Peyer's patch (tissue), 4 donors: ENCODE measurements around the gene ATP13A3. TPM values are rescaled to one million over a fixed set of nuclear protein-coding genes. Genes with fewer than 3 reads are reported as not detected.
"Not testable (repeated sequence)": the region's sequence is repeated elsewhere in the genome, so short reads cannot be mapped to it uniquely, and the experiment has no call there.

Experiments
- DNase-seq, 3 donors: peaks; one replicate each; pipeline ENCODE4 v3.0.0-alpha.2; 2017 to 2019
- H3K27ac ChIP-seq, 4 donors: fragments of 200-600 bp; sonication (generic); one replicate each; pipeline ENCODE4 v1.5.1; 2016 to 2019
- H3K27me3 ChIP-seq, 2 donors: fragments of 200-600 bp; sonication (generic); one replicate each; pipeline ENCODE4 v1.5.1; 2019
- H3K36me3 ChIP-seq, 3 donors: fragments of 200-600 bp; sonication (generic); one replicate each; pipeline ENCODE4 v1.5.1; 2016 to 2019
- H3K4me1 ChIP-seq, 4 donors: fragments of 200-600 bp; sonication (generic); one replicate each; pipeline ENCODE4 v1.5.1; 2016 to 2019
- H3K4me3 ChIP-seq, 4 donors: fragments of 200-600 bp; sonication (generic); 1 replicate in 3 of 4; 2 replicates in 1 of 4; pipeline ENCODE4 v1.5.1; 2016 to 2019; ENCODE audit warnings: mild to moderate bottlenecking in 1 of 4
- H3K9me3 ChIP-seq, 4 donors: fragments of 200-600 bp; sonication (generic); one replicate each; pipeline ENCODE4 v1.5.1; 2016 to 2019; ENCODE audit warnings: mild to moderate bottlenecking in 1 of 4
- CTCF ChIP-seq, 6 experiments: fragments of 450-650 bp in 4 of 6; fragments of 200-600 bp in 2 of 6; sonication (generic) in 1 of 6; IDR thresholded peaks; one replicate each; pipeline ENCODE4 v1.5.1; 2017 to 2019; ENCODE audit warnings: antibody characterized with exemption in 6 of 6, mild to moderate bottlenecking in 3 of 6, moderate library complexity in 1 of 6
- POLR2A ChIP-seq, 2 donors: fragments of 450-650 bp; IDR thresholded peaks; one replicate each; pipeline ENCODE4 v1.5.1; 2017; ENCODE audit warnings: antibody characterized with exemption in 2 of 2, mild to moderate bottlenecking in 2 of 2, moderate library complexity in 2 of 2
- total RNA-seq, 4 donors: library from RNA; depleted of rRNA; stranded (reverse); fragments of >200 nt; gene quantifications; one replicate each; pipeline ENCODE4 v1.1.0, GENCODE V29; 2016

The ATP13A3 gene
- total RNA-seq, 4 donors from 2014 or later, result 54.3 to 67.2 (median 58.2) TPM

- H3K4me1 ChIP-seq, result no peaks in the 10 kb centered on the region
- no peaks in the 10 kb centered on the region for H3K9me3 ChIP-seq
- no peak for DNase-seq
- no peaks in the 10 kb centered on the region for H3K27me3 ChIP-seq
- no peak overlapping the region for H3K4me3 ChIP-seq
- H3K27ac ChIP-seq, result no peak overlapping the region
- no peak for TF ChIP-seq CTCF (IDR thresholded peaks at IDR 0.05)
- TF ChIP-seq POLR2A (IDR thresholded peaks at IDR 0.05), result no peak
- H3K36me3 ChIP-seq, result no peaks in the 10 kb centered on the region
These were observed 18.1 kb upstream of the ATP13A3 start for GRCh38 chr3:194504861-194505260.

- Histone ChIP-seq H3K4me3 (no peak overlapping the region), H3K27ac (no peak overlapping the region), H3K9me3 (no peaks in the 10 kb centered on the region), H3K4me1 (no peaks in the 10 kb centered on the region), H3K36me3 (no peaks in the 10 kb centered on the region), H3K27me3 (no peaks in the 10 kb centered on the region)
- DNase-seq, result no peak
- TF ChIP-seq POLR2A (IDR thresholded peaks at IDR 0.05) (no peak), CTCF (IDR thresholded peaks at IDR 0.05) (no peak)
These were observed 17.3 kb upstream of the ATP13A3 start for GRCh38 chr3:194504146-194504545.

GRCh38 chr3:194503081-194503531 lies 16.3 kb upstream of the ATP13A3 start:
- no peaks in the 10 kb centered on the region for H3K9me3 ChIP-seq
- H3K4me1 ChIP-seq, result peaks cover 0 to 1% (median 0%) of the 10 kb centered on the region in 4 donors
- no peak overlapping the region for H3K4me3 ChIP-seq
- H3K36me3 ChIP-seq, result no peaks in the 10 kb centered on the region
- no peak for TF ChIP-seq CTCF (IDR thresholded peaks at IDR 0.05)
- no peak for TF ChIP-seq POLR2A (IDR thresholded peaks at IDR 0.05)
- DNase-seq, result no peak
- no peaks in the 10 kb centered on the region for H3K27me3 ChIP-seq
- no peak overlapping the region for H3K27ac ChIP-seq

GRCh38 chr3:194500198-194500597 lies 13.4 kb upstream of the ATP13A3 start:
- Histone ChIP-seq H3K27me3 (no peaks in the 10 kb centered on the region), H3K36me3 (no peaks in the 10 kb centered on the region), H3K9me3 (no peaks in the 10 kb centered on the region), H3K27ac (no peak overlapping the region), H3K4me1 (peaks cover 0 to 9% (median 0%) of the 10 kb centered on the region in 4 donors), H3K4me3 (no peak overlapping the region)
- no peak for DNase-seq
- TF ChIP-seq POLR2A (IDR thresholded peaks at IDR 0.05) (no peak), CTCF (IDR thresholded peaks at IDR 0.05) (no peak)

- not testable (repeated sequence) for DNase-seq, H3K27ac ChIP-seq, H3K4me3 ChIP-seq, H3K4me1 ChIP-seq, H3K27me3 ChIP-seq, H3K9me3 ChIP-seq, H3K36me3 ChIP-seq
These were observed 12.7 kb upstream of the ATP13A3 start for GRCh38 chr3:194499516-194499915.

GRCh38 chr3:194497799-194498575 lies 11.2 kb upstream of the ATP13A3 start:
- no peak for DNase-seq
- H3K4me1 ChIP-seq, result peaks cover 0 to 9% (median 0%) of the 10 kb centered on the region in 4 donors
- H3K36me3 ChIP-seq, result no peaks in the 10 kb centered on the region
- no peaks in the 10 kb centered on the region for H3K27me3 ChIP-seq
- no peak overlapping the region for H3K27ac ChIP-seq
- H3K9me3 ChIP-seq, result no peaks in the 10 kb centered on the region
- TF ChIP-seq POLR2A (IDR thresholded peaks at IDR 0.05) (no peak), CTCF (IDR thresholded peaks at IDR 0.05) (no peak)
- H3K4me3 ChIP-seq, result no peak overlapping the region
